ENCODE measurements around the gene LRRTM2. TPM values are rescaled to one million over a fixed set of nuclear protein-coding genes. Genes with fewer than 3 reads are reported as not detected.

Gene LRRTM2
- total RNA-seq, 2 donors from 2014 or later: 0.52 to 0.66 TPM

DNA sequence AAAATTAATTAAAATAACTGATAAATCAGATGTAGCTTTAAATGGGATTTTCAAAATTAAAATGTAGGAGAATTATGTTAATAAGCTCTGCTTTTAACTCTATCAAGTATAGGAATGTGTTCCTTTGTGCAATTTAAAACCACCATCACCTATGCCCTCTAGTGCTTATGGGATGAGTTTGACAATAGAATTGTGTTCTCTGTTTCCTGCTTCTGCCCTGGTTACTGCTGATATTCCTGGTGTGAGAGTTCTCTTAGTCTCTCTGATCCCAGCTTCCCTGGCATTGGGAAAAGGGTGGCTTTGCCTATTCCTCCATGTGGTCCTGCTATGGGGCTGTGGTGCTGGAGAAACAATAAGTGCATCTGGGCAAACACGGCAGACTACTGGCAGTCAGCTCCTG lies 8.1 kb downstream of the LRRTM2 start:
- TF ChIP-seq, protein P1, sequence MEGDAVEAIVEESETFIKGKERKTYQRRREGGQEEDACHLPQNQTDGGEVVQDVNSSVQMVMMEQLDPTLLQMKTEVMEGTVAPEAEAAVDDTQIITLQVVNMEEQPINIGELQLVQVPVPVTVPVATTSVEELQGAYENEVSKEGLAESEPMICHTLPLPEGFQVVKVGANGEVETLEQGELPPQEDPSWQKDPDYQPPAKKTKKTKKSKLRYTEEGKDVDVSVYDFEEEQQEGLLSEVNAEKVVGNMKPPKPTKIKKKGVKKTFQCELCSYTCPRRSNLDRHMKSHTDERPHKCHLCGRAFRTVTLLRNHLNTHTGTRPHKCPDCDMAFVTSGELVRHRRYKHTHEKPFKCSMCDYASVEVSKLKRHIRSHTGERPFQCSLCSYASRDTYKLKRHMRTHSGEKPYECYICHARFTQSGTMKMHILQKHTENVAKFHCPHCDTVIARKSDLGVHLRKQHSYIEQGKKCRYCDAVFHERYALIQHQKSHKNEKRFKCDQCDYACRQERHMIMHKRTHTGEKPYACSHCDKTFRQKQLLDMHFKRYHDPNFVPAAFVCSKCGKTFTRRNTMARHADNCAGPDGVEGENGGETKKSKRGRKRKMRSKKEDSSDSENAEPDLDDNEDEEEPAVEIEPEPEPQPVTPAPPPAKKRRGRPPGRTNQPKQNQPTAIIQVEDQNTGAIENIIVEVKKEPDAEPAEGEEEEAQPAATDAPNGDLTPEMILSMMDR (IDR thresholded peaks at IDR 0.05): no peak
- no peak for TF ChIP-seq POLR2A (IDR thresholded peaks at IDR 0.05)
- WGBS, 2 donors: 82 to 83% methylated on average over 1 of the region's 1 CpG
- H3K9me3 ChIP-seq: peaks cover 0 to 7% (median 0%) of the 10 kb centered on the region in 3 donors
- no peak overlapping the region for H3K27ac ChIP-seq
- no peak overlapping the region for H3K4me3 ChIP-seq
- ATAC-seq: no peak
- peaks cover 29% of the 10 kb centered on the region for H3K4me1 ChIP-seq
- H3K36me3 ChIP-seq (replicated peaks in 1 of 2; ENCODE audit: insufficient read depth in 1 of 2, low read depth in 2 of 2): no peaks in the 10 kb centered on the region
- H3K27me3 ChIP-seq: no peaks in the 10 kb centered on the region
- intact Hi-C loops (cut with DNase I): no loop called here
- DNase-seq: no peak

DNA sequence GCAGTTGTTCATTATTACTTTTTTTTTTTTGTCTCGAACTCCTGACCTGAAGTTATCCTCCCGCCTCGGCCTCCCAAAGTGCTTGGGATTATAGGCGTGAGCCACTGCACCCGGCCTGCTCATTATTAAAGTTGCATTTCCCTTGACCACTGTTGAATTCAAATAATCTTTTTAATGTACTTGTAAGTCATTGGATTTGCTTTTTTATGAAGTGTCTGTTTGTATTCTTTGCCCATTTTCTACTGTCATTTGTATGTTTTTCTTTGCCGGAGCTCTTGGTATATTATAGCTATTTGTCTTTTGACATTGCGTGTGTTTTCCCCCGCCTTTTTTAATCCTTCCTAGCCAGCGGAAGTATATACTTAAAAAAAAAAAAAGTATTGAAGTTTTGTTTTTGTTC lies 22.0 kb downstream of the LRRTM2 start:
- DNase-seq: no peak
- 82 to 89% methylated on average over 9 of the region's 9 CpGs for WGBS, 2 donors
- Histone ChIP-seq H3K36me3 (replicated peaks in 1 of 2; ENCODE audit: insufficient read depth in 1 of 2, low read depth in 2 of 2) (no peaks in the 10 kb centered on the region), H3K27ac (no peak overlapping the region), H3K4me1 (peaks cover 19% of the 10 kb centered on the region), H3K9me3 (no peaks in the 10 kb centered on the region), H3K27me3 (no peaks in the 10 kb centered on the region), H3K4me3 (no peak overlapping the region)
- intact Hi-C loops (cut with DNase I): no loop called here
- TF ChIP-seq, protein P1 (IDR thresholded peaks at IDR 0.05): no peak
- no peak for TF ChIP-seq POLR2A (IDR thresholded peaks at IDR 0.05)
- ATAC-seq: no peak

DNA sequence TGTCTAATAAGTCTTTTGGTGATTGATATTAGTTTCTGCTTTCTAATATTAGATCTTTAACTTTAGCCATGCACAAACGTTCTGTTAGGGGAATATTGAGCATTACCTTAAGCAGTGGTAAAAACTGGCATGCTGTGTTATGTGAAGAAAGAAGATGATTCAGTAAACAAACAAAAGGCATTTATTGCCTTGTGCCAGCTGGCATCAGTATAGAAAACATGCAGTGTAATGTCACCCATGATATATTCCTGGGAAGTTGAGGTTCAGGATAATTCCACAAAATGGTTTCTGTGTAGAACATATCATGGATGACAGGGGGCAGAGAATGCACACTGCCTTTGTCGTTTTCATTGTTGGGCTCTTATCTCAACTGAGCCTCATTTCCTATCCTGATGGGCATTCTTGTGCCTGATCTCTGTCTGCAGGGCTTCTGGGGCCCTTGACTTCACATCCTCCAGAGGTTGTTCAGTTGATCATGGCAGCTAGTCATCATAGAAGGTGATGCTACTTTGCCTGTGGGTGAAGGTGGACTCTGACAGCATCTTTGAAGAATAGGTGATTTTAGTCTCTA lies 24.2 kb downstream of the LRRTM2 start:
- no peak for DNase-seq
- H3K4me1 ChIP-seq: peaks cover 19% of the 10 kb centered on the region
- H3K27me3 ChIP-seq: no peaks in the 10 kb centered on the region
- H3K9me3 ChIP-seq: no peaks in the 10 kb centered on the region
- intact Hi-C loops (cut with DNase I): no loop called here
- H3K36me3 ChIP-seq (replicated peaks in 1 of 2; ENCODE audit: insufficient read depth in 1 of 2, low read depth in 2 of 2): no peaks in the 10 kb centered on the region
- H3K27ac ChIP-seq: no peak overlapping the region
- WGBS, 2 donors: 39 to 51% methylated on average over 2 of the region's 2 CpGs
- no peak for ATAC-seq
- H3K4me3 ChIP-seq: no peak overlapping the region
- TF ChIP-seq, protein P1 (IDR thresholded peaks at IDR 0.05): no peak
- TF ChIP-seq POLR2A (IDR thresholded peaks at IDR 0.05): no peak

DNA sequence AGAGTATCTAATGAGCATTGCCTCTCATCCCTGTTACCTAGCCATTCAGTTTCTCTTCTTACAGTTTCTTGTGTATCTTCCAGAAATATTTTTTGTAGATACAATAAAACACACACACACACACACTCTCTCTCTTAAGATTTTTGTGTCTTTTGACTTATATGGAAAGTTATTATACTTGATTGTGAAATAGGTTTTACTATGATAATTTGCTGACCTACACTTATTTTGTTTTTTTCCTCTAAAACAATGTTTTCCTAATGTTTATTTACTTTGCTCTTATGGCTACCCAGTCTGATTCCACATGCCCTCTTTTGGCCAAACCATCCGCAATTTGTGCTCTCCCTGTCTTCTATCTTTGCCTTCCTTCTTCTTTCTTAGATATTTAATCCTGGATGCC lies 25.3 kb downstream of the LRRTM2 start:
- H3K4me1 ChIP-seq: peaks cover 26% of the 10 kb centered on the region

More for the DNA sequence above, 25.3 kb downstream of the LRRTM2 start:
- Histone ChIP-seq H3K9me3 (no peaks in the 10 kb centered on the region), H3K36me3 (replicated peaks in 1 of 2; ENCODE audit: insufficient read depth in 1 of 2, low read depth in 2 of 2) (no peaks in the 10 kb centered on the region), H3K4me3 (no peak overlapping the region), H3K27me3 (no peaks in the 10 kb centered on the region), H3K27ac (no peak overlapping the region)
- intact Hi-C loops (cut with DNase I): no loop called here
- WGBS, 2 donors: 55 to 77% methylated on average over 1 of the region's 1 CpG
- ATAC-seq (no peak), DNase-seq (no peak)
- TF ChIP-seq POLR2A (IDR thresholded peaks at IDR 0.05): no peak
- TF ChIP-seq, protein P1 (IDR thresholded peaks at IDR 0.05): no peak

All from body of pancreas (tissue), 4 donors.